Esophagus squamous epithelium (tissue), 4 donors: Measurements from ENCODE around the gene NKD2.

Source experiments
- POLR2A ChIP-seq, 4 donors: fragments of 450-650 bp; IDR thresholded peaks; one replicate each; pipeline ENCODE4 v1.6.1; 2017; ENCODE audit warnings: antibody characterized with exemption in 4 of 4, mild to moderate bottlenecking in 4 of 4, moderate library complexity in 3 of 4
- TF ChIP-seq, protein P1 (sequence below), 6 experiments: fragments of 450-650 bp in 4 of 6; fragments of 200-600 bp in 2 of 6; sonication (generic) in 2 of 6; IDR thresholded peaks; one replicate each; pipeline ENCODE4 v1.5.1; 2016 to 2019; ENCODE audit warnings: antibody characterized with exemption in 6 of 6, mild to moderate bottlenecking in 4 of 6, moderate library complexity in 4 of 6

DNA sequence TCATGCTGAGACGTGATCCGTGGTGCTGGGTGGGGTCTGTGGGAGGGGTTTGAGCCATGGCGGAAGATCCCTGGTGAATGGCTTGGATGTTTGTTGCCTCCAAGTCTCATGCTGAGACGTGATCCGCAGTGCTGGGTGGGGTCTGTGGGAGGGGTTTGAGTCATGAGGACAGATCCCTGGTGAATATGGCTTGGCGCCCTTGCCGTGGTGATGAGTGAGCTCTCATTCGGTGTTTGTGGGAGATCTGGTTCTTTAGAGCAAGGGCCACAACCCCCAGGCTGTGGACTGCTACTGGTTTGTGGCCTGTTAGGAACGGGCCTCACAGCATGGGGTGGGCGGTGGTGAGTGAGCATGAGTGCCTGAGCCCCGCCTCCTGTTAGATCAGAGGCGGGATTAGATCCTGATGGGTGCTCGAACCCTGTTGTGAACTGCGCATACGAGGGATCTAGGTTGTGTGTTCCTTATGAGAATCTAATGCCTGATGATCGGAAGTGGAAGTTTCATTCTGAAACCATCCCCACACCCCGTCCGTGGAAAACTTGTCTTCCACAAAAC, 31.2 kb downstream of the NKD2 start:
- TF ChIP-seq POLR2A (IDR thresholded peaks at IDR 0.05), result no peak
- TF ChIP-seq, protein P1, sequence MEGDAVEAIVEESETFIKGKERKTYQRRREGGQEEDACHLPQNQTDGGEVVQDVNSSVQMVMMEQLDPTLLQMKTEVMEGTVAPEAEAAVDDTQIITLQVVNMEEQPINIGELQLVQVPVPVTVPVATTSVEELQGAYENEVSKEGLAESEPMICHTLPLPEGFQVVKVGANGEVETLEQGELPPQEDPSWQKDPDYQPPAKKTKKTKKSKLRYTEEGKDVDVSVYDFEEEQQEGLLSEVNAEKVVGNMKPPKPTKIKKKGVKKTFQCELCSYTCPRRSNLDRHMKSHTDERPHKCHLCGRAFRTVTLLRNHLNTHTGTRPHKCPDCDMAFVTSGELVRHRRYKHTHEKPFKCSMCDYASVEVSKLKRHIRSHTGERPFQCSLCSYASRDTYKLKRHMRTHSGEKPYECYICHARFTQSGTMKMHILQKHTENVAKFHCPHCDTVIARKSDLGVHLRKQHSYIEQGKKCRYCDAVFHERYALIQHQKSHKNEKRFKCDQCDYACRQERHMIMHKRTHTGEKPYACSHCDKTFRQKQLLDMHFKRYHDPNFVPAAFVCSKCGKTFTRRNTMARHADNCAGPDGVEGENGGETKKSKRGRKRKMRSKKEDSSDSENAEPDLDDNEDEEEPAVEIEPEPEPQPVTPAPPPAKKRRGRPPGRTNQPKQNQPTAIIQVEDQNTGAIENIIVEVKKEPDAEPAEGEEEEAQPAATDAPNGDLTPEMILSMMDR (IDR thresholded peaks at IDR 0.05), result no peak
